Uterus (tissue), 2 donors: ENCODE data around the gene CASKIN2.

ENCODE experiments used
- POLR2A ChIP-seq, 2 donors: fragments of 450-650 bp; IDR thresholded peaks; one replicate each; pipeline ENCODE4 v1.6.1; 2016; ENCODE audit warnings: antibody characterized with exemption in 2 of 2, mild to moderate bottlenecking in 1 of 2, moderate library complexity in 1 of 2
- TF ChIP-seq, protein P1 (sequence below), 4 experiments: fragments of 200-600 bp in 2 of 4; fragments of 450-650 bp in 2 of 4; sonication (generic) in 2 of 4; IDR thresholded peaks; one replicate each; pipeline ENCODE4 v1.5.1; 2016 to 2019; ENCODE audit warnings: antibody characterized with exemption in 4 of 4, mild to moderate bottlenecking in 2 of 4, moderate library complexity in 1 of 4

- TF ChIP-seq, protein P1, sequence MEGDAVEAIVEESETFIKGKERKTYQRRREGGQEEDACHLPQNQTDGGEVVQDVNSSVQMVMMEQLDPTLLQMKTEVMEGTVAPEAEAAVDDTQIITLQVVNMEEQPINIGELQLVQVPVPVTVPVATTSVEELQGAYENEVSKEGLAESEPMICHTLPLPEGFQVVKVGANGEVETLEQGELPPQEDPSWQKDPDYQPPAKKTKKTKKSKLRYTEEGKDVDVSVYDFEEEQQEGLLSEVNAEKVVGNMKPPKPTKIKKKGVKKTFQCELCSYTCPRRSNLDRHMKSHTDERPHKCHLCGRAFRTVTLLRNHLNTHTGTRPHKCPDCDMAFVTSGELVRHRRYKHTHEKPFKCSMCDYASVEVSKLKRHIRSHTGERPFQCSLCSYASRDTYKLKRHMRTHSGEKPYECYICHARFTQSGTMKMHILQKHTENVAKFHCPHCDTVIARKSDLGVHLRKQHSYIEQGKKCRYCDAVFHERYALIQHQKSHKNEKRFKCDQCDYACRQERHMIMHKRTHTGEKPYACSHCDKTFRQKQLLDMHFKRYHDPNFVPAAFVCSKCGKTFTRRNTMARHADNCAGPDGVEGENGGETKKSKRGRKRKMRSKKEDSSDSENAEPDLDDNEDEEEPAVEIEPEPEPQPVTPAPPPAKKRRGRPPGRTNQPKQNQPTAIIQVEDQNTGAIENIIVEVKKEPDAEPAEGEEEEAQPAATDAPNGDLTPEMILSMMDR (IDR thresholded peaks at IDR 0.05) = no peak
- no peak for TF ChIP-seq POLR2A (IDR thresholded peaks at IDR 0.05)
Measured at GRCh38 chr17:75475851-75476250, 39.5 kb downstream of the CASKIN2 start.
